Activated CD8-positive, alpha-beta memory T cell treated with anti-CD3 and anti-CD28 coated beads for 24 hours (primary cell): ENCODE data around the gene ZNF827.

Source experiments
- DNase-seq: peaks from one replicate; pipeline ENCODE4 v3.0.0-alpha.2; 2020

The ZNF827 gene

DNA sequence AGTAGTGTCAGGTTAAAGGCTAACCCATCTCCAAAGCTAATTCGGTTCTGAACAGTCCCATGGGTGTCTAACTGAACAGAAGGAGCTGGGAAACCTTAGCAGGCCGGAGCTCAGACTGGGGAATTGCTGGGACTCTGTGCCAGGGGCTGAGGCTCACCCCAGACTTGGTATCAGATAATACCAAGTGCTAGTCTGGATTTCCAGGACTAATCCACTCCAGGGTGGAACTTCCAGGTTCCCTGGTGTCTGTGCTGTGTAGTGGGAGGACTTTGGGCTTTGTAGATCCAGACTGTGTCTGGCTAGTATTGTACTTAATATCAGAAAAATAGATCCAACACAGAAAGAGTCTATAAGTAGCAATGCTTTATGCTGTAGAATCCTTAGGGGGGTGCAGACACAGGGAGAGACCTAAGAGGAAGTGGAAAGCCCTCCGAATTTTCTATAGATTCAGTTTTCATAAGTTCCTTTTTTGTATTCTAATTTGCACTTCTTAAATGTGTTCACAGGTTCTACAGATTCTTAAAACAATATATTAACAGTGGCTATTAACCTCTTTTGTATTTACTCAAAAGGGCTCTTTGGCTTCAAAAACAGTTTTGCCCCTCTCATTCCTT lies 4.1 kb downstream of the ZNF827 start:
- DNase-seq, result no peak

DNA sequence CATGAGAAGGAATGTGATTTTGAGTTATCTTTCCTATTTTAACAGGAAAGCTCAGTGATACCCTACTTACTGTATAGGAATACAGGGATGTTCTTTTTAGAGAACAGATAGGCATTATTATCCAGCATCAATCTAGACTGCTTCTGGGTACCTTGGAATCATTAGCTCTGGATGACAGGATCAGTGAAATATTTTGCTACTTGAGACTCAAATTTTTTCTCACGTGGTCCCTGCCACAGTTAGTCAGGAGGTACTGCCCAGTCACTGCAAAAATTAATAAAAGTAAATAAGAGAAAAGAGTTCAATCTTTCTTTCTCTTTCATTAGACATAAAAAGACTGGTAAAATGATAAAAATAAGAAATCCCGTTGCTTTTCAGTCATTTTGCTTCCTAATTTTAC lies 5.5 kb downstream of the ZNF827 start:
- DNase-seq, result no peak

DNA sequence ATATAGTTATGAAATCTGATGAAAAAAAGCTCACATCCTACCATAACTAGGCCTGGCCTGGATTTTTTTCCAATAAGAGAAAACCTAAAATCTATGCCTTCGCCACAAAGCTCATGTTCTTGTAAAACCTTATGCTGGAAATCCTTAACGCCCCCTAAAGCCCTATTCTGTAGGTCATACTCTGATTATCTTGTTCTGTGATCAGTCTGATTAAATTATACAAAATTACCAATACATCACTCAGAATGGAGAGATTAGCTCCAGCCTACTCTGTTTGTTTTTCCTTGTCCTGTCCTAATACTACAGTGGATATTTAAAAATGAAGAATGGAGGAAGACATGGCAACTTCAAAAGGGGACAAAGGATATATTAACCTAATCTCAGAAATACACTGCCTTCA lies 7.2 kb downstream of the ZNF827 start:
- no peak for DNase-seq

DNA sequence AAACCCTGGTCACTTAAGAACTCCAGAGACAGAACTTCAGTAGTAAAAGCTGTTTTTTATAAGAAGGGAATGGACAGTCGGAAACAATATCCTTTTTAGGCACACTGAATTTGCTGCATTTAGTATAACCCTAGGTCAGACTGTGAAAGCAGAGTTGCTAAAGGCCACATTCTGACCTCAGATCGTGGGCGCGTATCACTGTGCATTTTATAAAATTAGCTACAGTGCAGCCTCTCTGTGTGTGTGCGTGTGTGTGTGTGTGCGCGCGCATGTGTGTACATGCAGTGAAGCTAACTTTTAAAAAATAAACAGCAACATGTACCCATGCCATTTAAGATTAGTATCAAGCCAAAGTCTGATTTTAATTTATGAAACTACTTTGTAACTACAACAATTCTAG lies 8.0 kb downstream of the ZNF827 start:
- no peak for DNase-seq

DNA sequence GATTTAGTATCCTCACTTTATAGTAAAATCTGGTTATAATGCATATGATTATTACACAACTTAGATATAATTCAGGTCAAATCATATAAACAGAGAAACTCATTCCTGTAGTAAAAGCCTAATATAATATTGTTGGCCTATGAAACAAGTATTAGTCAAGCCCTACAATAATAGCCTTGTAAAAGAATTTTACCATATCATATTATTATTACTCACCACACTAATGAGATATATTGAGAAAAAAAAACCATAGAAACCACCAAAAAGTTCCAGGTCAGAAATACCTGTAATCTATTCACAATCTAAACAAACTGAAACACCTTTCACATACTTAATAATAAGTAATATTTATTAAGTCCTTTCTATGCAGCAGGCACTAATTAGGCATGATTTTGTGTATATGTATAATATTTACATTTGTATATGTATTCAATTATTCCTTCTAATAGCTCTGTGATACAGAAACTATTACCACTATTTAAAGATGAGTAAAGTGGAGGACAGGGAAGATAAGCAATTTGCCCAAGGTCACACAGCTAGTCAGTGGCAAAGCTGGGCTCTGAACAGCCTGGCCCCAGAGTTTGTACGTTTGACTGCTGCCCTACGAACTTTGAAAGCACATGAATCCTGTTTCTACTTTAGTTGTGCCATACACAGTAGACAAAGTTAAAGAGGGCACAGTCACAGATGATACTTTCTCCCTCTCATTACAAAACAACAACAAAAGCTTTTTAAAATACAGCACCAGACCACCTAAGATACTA lies 9.0 kb downstream of the ZNF827 start:
- DNase-seq, result no peak

DNA sequence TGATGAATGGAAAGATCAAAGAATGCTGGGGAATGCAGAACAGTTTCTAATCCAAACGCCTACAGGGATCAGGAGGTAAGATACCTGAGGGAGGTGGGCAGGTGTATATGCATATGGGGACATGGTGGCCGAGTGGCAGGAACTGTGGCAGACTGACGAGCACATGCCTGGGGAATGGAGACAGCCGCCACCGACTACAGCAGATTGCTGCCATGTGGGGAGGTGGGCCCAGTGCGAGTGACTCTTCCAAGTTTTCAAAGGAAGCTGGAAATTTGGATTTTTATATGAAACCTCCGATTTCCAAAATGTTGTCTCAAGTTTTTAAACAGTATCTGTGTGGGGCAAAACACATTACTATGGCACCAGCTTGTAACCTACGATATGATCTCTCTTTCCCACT lies 9.9 kb downstream of the ZNF827 start:
- no peak for DNase-seq

GRCh38 chr4:145927030-145927429 lies 11.6 kb downstream of the ZNF827 start:
- no peak for DNase-seq

DNA sequence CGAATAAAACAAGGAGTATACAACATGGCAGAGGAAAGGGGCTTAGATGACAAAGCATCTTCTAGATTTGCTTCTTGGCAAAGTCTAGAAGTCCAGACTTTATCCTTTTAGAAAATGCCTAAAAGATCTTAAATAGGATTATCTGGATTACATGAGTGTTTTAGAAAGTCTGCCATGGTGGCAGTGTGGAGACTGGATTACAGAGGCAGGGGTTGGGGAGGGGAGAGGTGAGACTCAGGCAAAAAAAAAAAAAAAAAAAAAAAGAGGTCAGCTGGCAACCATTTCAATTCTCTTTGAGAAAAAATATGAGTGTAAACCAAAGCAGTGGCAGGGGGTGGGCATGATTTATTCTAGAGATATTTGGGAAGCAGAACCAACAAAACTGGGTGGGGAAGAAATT lies 17.4 kb downstream of the ZNF827 start:
- no peak for DNase-seq

GRCh38 chr4:145920205-145920604 lies 18.4 kb downstream of the ZNF827 start:
- no peak for DNase-seq

- DNase-seq, result no peak
Observed at GRCh38 chr4:145912376-145912775, 26.2 kb downstream of the ZNF827 start.

- DNase-seq, result no peak
Observed at GRCh38 chr4:145909773-145910172, 28.9 kb downstream of the ZNF827 start.

GRCh38 chr4:145909281-145909715 lies 29.3 kb downstream of the ZNF827 start:
- DNase-seq, result no peak

GRCh38 chr4:145907812-145908211 lies 30.8 kb downstream of the ZNF827 start:
- DNase-seq, result no peak

GRCh38 chr4:145907390-145907789 lies 31.2 kb downstream of the ZNF827 start:
- DNase-seq, result no peak

GRCh38 chr4:145904413-145905177 lies 34.0 kb downstream of the ZNF827 start:
- no peak for DNase-seq

GRCh38 chr4:145902522-145902921 lies 36.1 kb downstream of the ZNF827 start:
- DNase-seq, result no peak

GRCh38 chr4:145899886-145900460 lies 38.6 kb downstream of the ZNF827 start:
- no peak for DNase-seq

- DNase-seq, result no peak
Observed at GRCh38 chr4:145898926-145899531, 39.6 kb downstream of the ZNF827 start.

DNA sequence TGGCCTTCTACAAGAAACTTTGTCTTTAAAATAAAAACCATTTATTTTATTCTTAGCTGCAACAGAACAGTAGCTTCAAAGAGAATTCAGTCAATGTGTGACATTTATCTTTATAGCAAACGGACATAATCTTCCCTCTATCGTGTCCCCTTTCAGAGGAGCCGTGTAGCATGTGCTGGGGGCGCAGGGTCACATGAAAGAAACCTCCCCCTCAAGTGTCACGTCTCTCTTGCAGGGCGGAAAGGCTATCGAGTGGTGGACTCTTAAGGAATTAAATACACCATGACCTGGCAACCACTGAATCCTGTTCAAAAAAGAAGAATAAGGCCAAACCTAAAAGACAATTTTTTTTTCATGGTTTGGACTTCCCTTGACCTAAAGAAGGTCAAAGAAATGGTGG lies 40.2 kb downstream of the ZNF827 start:
- no peak for DNase-seq

- DNase-seq, result no peak
Observed at GRCh38 chr4:145895056-145895455, 43.6 kb downstream of the ZNF827 start.

DNA sequence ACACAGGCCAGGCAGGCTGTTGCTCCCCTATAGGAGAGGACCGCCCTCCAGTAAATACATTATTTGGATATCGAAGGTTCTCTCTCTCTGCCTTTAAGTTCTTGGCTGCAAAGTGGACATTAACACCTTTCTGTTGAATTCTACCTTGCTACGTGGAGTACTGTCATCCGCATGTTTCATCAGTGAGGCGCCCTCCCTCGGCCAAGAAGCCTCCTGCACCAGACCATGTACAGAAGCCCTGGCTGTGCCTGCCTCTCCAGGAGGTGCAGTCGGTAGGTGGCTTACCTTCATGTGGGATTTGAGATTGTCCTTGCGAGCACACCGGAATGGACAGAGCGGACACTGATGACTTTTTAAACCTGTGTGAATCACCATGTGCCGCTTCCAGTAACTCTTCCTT lies 46.7 kb downstream of the ZNF827 start:
- DNase-seq, result no peak

- no peak for DNase-seq
Observed at GRCh38 chr4:145890689-145891088, 47.9 kb downstream of the ZNF827 start.

DNA sequence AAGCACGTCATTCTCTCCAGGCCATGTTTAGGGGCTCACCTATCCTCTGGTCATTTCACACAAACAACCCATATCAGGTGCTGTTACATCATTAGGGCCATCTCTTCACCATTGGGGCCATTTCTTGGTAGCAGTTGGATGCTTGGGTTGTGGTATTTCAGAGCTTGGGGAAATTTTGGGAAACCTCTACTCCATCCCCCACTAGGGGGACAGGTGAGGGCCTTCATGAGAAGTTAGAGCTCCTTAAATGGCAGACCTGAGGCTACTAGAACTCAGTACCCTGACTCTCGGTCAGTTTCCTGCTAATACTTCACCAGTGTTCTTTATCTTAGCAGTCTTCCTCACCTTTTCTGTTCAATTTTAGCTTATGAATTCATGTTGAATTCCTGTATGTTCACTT lies 50.2 kb downstream of the ZNF827 start:
- no peak for DNase-seq
